ENCODE measurements around the gene UGT1A10.
"Not testable (repeated sequence)": the region's sequence is repeated elsewhere in the genome, so short reads cannot be mapped to it uniquely, and the experiment has no call there.

Gene UGT1A10

DNA sequence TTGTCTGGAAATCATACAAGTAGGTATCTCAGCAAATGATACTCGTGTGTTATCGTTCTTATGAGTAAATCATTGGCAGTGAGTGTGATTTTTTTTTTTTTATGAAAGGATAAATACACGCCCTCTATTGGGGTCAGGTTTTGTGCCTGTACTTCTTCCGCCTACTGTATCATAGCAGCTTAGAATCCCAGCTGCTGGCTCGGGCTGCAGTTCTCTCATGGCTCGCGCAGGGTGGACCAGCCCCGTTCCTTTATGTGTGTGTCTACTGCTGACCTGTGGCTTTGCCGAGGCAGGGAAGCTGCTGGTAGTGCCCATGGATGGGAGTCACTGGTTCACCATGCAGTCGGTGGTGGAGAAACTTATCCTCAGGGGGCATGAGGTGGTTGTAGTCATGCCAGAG lies at the start of gene UGT1A10:
Gene UGT1A10 (plus strand): TSS at position 143 of the 400 bp plus-strand sequence. CDS start 75 bp downstream, at position 218.
- DNase-seq, result not testable (repeated sequence)

- no peak for DNase-seq
These were observed 47.8 kb upstream of the UGT1A10 start for GRCh38 chr2:233588400-233588799.

GRCh38 chr2:233592706-233593105 lies 43.5 kb upstream of the UGT1A10 start:
- not testable (repeated sequence) for DNase-seq

DNA sequence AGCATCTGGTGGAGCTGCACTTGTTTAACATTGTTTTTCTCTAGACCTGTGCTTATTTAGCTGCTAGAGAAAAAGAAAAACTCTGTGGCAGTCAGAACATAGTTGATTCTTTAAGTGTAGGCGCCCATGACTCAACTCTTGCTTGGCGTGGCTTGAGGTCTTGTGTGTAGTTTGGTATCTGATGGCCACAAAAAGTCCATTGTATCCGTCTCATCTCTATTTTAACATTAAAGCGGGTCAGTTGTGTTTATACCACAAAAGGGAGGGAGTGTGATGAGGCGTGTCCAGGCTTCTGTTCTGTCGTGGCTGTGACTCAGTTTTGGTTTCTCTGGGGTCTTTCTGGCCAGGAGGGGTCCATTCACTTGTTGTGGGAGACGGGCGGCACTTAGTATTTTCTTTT lies 43.0 kb upstream of the UGT1A10 start:
- no peak for DNase-seq

GRCh38 chr2:233597522-233597921 lies 38.7 kb upstream of the UGT1A10 start:
- no peak for DNase-seq

DNA sequence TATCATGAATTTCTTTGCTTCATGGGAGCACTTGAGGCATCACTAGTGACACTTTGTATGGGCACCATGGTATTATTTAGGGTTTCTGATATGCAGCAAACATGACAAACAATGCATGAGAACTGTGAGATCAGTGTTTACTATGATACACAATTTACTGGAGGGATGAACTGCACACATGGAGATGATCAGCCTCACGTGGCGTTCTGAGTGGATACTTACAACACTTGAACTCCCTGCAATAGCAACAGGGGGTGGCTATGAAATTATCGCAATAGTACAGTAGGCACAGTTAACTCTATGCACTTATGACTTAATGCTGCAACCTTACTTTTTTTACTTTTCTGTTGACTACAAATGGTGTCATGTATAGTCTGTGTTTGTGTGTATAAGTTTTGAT lies 37.3 kb upstream of the UGT1A10 start:
- no peak for DNase-seq

DNA sequence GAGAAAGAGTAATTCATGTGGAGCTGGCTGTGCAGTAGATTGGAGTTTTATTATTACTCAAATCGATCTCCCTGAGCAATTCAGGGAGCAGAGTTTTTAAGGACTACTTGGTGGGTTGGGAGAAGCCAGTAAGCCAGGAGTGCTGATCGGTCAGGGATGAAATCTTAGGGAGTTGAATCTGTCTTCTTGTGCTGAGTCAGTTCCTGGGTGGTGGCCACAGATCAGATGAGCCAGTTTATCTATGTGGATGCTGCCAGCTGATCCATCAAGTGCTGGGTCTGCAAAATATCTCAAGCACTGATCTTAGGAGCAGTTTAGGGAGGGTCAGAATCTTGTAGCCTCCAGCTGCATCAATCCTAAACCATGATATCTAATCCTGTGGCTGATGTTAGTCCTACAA lies 35.9 kb upstream of the UGT1A10 start:
- DNase-seq, result no peak

GRCh38 chr2:233602076-233602475 lies 34.2 kb upstream of the UGT1A10 start:
- no peak for DNase-seq

- DNase-seq, result no peak
These were observed 32.7 kb upstream of the UGT1A10 start for GRCh38 chr2:233603520-233603919.

DNA sequence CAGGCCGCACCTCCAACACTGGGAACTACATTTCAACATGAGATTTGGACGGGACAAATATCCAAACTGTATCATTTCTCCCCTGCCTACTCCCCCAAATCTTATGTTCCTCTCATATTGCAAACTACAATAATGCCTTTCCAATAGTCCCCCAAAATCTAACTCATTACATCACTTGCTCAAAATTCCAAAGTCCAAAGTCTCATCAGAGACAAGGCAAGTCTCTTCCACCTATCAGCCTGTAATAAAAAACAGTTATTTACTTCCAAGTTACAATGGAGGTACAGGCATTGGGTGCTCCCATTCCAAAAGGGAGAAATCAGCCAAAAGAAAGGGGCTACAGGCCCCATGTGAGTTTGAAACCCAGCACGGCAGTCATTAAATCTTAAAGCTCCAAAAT lies 31.4 kb upstream of the UGT1A10 start:
- no peak for DNase-seq

DNA sequence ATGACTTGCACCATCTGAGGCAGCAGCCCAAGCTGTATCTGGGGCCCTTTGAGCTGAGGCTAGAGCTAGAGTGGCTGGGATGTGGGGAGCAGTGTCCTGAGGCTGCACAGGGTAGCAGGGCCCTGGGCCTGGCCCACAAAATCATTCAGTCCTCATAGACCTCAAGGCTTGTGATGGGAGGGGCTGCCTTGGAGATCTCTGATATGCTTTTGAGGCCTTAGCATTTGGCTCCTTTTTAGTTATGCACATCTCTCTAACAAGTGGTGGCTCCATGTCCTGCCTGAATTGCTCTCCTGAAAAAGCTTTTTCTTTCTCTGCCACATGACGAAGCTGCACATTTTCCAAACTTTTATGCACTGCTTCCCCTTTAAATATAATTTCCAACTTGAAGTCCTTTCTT lies 30.6 kb upstream of the UGT1A10 start:
- DNase-seq, result no peak

DNA sequence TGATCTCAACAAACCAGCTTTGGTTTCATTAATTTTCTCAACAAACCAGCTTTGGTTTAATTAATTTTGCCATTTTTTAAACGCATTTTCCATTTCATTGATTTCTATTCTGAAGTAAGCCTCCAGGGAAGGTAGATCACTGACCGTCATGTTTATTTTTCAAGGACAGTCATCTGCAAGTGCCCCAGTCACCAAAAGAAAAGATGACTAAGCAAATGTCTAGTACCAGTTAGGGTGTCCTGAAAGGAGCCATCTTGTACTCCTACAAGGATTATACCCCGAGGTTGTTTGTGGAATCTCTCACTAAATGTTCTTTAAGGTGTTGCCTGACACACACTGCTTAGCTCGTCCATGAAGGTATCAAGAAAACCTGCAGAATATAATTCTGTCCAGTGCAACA lies 25.0 kb upstream of the UGT1A10 start:
- no peak for DNase-seq

DNA sequence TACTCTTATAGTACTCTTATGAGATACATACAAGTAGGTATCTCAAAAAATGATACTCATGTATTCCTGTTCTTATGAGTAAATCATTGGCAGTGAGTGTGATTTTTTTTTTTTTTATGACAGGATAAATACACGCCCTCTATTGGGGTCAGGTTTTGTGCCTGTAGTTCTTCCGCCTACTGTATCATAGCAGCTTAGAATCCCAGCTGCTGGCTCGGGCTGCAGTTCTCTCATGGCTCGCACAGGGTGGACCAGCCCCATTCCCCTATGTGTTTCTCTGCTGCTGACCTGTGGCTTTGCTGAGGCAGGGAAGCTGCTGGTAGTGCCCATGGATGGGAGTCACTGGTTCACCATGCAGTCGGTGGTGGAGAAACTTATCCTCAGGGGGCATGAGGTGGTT lies 18.8 kb upstream of the UGT1A10 start, which contains the start of gene UGT1A8:
Gene UGT1A8 (plus strand): TSS at position 158 of the 400 bp plus-strand sequence. CDS start 75 bp downstream, at position 233.
- DNase-seq, result not testable (repeated sequence)

GRCh38 chr2:233620204-233620603 lies 16.0 kb upstream of the UGT1A10 start:
- DNase-seq, result no peak

DNA sequence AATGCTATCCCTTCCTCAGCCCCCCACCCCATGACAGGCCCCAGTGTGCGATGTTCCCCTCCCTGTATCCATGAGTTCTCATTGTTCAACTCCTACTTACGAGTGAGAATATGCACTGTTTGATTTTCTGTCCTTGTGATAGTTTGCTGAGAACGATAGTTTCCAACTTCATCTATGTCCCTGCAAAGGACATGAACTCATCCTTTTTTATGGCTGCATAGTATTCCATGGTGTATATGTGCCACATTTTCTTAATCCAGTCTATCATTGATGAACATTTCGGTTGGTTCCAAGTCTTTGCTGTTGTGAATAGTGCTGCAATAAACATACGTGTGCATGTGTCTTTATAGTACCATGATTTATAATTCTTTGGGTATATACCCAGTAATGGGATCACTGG lies 14.4 kb upstream of the UGT1A10 start:
- DNase-seq, result not testable (repeated sequence)

DNA sequence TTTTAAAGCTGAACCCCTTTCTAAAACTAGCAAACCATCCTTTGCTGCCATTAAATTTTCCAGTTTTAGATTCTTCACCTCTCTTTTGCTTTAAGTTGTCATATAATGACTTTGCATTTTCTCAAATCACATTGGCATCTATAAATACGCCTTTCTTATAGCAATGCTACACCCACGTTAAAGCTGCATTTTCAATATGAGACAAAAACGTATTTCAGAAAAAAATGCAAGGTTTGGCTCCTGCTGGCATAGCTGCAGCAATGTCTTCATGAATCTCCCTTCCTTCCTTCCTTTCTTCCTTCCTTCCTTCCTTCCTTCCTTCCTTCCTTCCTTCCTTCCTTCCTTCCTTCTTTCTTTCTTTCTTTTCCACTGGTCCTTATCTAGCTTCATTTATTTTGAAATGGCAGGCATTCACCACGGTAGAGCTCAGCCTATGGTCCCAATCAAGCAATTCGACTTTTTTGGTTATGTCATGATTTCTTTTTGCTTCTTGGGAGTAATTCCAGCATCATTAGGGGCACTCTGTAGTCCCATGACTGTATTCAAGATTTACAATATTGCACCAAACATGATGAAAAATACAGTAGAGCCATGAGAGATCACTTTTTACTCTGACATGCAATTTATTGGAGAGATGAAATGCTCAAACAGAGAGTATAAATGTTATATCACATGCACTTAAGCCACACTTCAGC lies 8.8 kb upstream of the UGT1A10 start:
- no peak for DNase-seq

- DNase-seq, result no peak
These were observed 2.6 kb downstream of the UGT1A10 start for GRCh38 chr2:233638836-233639235.

DNA sequence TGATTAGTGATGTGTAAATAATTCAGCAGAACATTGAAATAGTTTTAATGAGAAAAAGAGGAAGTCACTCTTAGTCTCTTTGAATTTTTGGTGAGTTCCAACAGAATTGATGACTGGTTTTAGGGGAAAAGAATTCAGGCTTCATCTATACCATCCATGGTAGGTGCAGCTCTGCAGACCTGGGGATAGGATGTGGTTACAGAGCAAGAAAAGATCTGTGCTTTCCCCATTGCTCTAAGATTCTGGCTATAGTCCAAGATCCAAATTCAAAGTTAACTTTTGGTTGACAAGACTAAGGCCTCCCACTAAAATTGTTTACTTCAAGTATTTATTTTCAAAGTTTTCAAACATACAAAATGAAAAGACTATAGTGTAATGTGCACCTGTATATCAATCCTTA lies 3.6 kb downstream of the UGT1A10 start:
- no peak for DNase-seq

GRCh38 chr2:233643128-233643527 lies 6.9 kb downstream of the UGT1A10 start:
- DNase-seq, result no peak

DNA sequence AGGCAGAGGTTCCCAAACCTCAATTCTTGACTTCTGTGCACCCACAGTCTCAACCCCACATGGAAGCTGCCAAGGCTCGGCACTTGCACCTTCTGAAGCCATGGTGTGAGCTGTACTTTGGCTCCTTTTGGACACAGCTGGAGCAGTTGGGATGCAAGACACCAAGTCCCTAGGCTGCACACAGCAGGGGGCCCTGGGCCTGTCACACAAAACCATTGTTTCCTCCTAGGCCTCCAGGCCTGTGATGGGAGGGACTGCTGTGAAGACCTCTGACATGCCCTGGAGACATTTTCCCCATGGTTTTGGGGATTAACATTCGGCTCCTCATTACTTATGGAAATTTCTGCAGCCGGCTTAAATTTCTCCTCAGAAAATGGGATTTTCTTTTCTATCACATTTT lies 9.8 kb downstream of the UGT1A10 start:
- not testable (repeated sequence) for DNase-seq

DNA sequence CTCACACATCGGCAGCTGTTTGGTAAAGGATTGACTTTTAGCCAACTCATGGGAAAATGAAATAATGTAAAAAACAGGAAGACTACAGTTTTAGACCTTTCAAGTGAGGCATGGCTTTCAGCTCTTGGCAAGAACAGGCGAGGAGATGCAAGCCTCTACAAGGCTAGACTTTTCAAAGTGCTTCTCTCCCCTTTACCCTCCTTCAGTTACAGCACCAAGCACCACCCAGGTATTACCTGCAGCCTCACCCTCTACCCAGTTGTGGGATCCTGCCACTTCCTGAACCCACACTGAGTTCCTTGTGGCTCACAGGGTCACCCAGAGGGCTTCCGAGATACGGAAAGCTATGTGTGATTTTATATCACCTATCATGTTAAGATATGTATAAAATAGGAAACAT lies 14.7 kb downstream of the UGT1A10 start:
- DNase-seq, result no peak

- no peak for DNase-seq
These were observed 15.2 kb downstream of the UGT1A10 start for GRCh38 chr2:233651430-233651829.

DNA sequence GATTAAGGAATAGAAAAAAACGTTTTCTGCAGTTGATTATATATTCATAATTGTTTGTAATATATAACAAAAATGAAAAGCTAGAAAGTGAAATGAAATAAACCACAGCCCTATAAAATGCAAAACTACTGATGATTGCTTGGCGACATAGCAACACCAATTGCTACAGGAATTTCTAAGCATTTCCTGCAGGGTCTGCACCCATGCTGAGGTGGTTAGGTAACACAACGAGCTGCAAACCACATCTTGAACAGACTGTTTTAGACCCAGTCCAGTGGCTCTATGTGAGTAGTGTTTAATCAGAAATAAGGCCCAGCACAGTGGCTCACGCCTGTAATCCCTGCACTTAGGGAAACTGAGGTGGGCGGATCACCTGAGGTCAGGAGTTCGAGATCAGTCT lies 18.3 kb downstream of the UGT1A10 start:
- DNase-seq, result no peak

GRCh38 chr2:233655043-233655442 lies 18.8 kb downstream of the UGT1A10 start:
- no peak for DNase-seq

GRCh38 chr2:233655943-233656342 lies 19.7 kb downstream of the UGT1A10 start:
- not testable (repeated sequence) for DNase-seq
